NCI-H1930 (cell line): ENCODE results near the gene SMAD3.

Experiments used
- DNase-seq, 2 experiments: peaks; one replicate each; lab custom pipeline; 2025; lab: John Stamatoyannopoulos, UW

Gene SMAD3

GRCh38 chr15:67180035-67180434, 114.6 kb downstream of the SMAD3 start:
- no peak for DNase-seq

- DNase-seq, result no peak
Observed at GRCh38 chr15:67180514-67181191, 115.3 kb downstream of the SMAD3 start.

- DNase-seq, result no peak
Observed at GRCh38 chr15:67181221-67181639, 115.8 kb downstream of the SMAD3 start.

- DNase-seq, result no peak
Observed at GRCh38 chr15:67183443-67184169, 118.2 kb downstream of the SMAD3 start.

- no peak for DNase-seq
Observed at GRCh38 chr15:67184208-67184925, 119.0 kb downstream of the SMAD3 start.

GRCh38 chr15:67185051-67185450, 119.6 kb downstream of the SMAD3 start:
- no peak for DNase-seq

GRCh38 chr15:67185621-67186225, 120.3 kb downstream of the SMAD3 start:
- no peak for DNase-seq

GRCh38 chr15:67186226-67186649, 120.8 kb downstream of the SMAD3 start:
- DNase-seq, result no peak

GRCh38 chr15:67186688-67187087, 121.3 kb downstream of the SMAD3 start:
- DNase-seq, result no peak

GRCh38 chr15:67187351-67187854, 122.0 kb downstream of the SMAD3 start:
- no peak for DNase-seq

GRCh38 chr15:67188551-67189218, 123.3 kb downstream of the SMAD3 start:
- no peak for DNase-seq

- DNase-seq, result no peak
Observed at GRCh38 chr15:67189326-67190051, 124.1 kb downstream of the SMAD3 start.

GRCh38 chr15:67190326-67190725, 124.9 kb downstream of the SMAD3 start:
- DNase-seq, result no peak

- no peak for DNase-seq
Observed at GRCh38 chr15:67190813-67191212, 125.4 kb downstream of the SMAD3 start.

- DNase-seq, result no peak
Observed at GRCh38 chr15:67192185-67192820, 126.9 kb downstream of the SMAD3 start.

- no peak for DNase-seq
Observed at GRCh38 chr15:67193223-67193990, 128.0 kb downstream of the SMAD3 start.

- DNase-seq, result no peak
Observed at GRCh38 chr15:67194171-67195114, 129.0 kb downstream of the SMAD3 start.

- DNase-seq, result no peak
Observed at GRCh38 chr15:67195305-67195704, 129.9 kb downstream of the SMAD3 start.

GRCh38 chr15:67196222-67196621, 130.8 kb downstream of the SMAD3 start:
- DNase-seq, result no peak
